Erythroblast (primary cell): ENCODE measurements around the gene GAS6.

ENCODE experiments used
- GATA1 ChIP-seq: IDR thresholded peaks from 2 replicates; pipeline ENCODE4 v1.6.1; 2011; ENCODE audit warnings: low read depth, mild to moderate bottlenecking, control low read depth, low read length, moderate library complexity
- POLR2A ChIP-seq: IDR thresholded peaks from 2 replicates; pipeline ENCODE4 v1.6.1; 2011; ENCODE audit warnings: mild to moderate bottlenecking, low read length

DNA sequence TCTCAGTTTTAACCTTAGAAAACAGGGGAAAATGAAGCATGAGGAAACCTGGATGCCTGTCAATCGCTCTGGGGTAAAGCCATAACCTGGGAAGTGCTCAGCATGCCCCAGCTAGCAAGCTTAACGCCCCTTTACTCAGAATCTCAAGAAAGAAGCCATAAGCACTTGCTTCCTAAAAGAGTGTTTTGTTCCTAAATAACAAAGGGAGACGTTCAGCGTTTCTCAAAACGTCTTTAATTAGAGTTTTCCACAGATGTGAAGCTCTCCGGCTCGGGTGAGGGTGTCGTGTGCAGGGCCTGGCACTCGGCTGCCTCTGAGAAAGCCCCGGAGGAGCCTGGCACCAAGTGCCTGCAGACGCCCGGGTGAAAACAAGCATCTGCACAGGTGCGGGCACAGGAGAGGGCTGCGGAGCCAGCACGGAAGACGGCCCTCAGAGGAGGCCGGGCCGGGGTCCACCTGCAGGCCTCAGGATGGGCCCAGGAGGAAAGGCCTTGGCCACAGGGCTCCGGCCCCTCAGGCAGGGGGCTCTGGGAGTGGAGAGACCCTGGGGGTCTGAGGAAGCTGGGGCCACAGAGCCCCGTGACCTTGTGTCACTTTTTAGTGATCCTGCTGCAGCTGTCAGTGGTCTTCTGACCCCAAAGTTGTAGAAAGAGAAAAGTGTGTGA, 6.2 kb downstream of the GAS6 start:
- TF ChIP-seq POLR2A (no peak), GATA1 (no peak)
